Uterus (tissue), 2 donors: ENCODE results near the gene CEBPA.

Experiments used
- CTCF ChIP-seq, 4 experiments: fragments of 200-600 bp in 2 of 4; fragments of 450-650 bp in 2 of 4; sonication (generic) in 2 of 4; IDR thresholded peaks; one replicate each; pipeline ENCODE4 v1.5.1; 2016 to 2019; ENCODE audit warnings: antibody characterized with exemption in 4 of 4, mild to moderate bottlenecking in 2 of 4, moderate library complexity in 1 of 4
- POLR2A ChIP-seq, 2 donors: fragments of 450-650 bp; IDR thresholded peaks; one replicate each; pipeline ENCODE4 v1.6.1; 2016; ENCODE audit warnings: antibody characterized with exemption in 2 of 2, mild to moderate bottlenecking in 1 of 2, moderate library complexity in 1 of 2

- TF ChIP-seq POLR2A (IDR thresholded peaks at IDR 0.05) = no peak
- no peak for TF ChIP-seq CTCF (IDR thresholded peaks at IDR 0.05)
Observed at GRCh38 chr19:33278403-33279269, 23.7 kb downstream of the CEBPA start.
